ENCODE measurements around the gene SYCP2.
"Not testable (repeated sequence)": the region's sequence is repeated elsewhere in the genome, so short reads cannot be mapped to it uniquely, and the experiment has no call there.

The SYCP2 gene, protein sequence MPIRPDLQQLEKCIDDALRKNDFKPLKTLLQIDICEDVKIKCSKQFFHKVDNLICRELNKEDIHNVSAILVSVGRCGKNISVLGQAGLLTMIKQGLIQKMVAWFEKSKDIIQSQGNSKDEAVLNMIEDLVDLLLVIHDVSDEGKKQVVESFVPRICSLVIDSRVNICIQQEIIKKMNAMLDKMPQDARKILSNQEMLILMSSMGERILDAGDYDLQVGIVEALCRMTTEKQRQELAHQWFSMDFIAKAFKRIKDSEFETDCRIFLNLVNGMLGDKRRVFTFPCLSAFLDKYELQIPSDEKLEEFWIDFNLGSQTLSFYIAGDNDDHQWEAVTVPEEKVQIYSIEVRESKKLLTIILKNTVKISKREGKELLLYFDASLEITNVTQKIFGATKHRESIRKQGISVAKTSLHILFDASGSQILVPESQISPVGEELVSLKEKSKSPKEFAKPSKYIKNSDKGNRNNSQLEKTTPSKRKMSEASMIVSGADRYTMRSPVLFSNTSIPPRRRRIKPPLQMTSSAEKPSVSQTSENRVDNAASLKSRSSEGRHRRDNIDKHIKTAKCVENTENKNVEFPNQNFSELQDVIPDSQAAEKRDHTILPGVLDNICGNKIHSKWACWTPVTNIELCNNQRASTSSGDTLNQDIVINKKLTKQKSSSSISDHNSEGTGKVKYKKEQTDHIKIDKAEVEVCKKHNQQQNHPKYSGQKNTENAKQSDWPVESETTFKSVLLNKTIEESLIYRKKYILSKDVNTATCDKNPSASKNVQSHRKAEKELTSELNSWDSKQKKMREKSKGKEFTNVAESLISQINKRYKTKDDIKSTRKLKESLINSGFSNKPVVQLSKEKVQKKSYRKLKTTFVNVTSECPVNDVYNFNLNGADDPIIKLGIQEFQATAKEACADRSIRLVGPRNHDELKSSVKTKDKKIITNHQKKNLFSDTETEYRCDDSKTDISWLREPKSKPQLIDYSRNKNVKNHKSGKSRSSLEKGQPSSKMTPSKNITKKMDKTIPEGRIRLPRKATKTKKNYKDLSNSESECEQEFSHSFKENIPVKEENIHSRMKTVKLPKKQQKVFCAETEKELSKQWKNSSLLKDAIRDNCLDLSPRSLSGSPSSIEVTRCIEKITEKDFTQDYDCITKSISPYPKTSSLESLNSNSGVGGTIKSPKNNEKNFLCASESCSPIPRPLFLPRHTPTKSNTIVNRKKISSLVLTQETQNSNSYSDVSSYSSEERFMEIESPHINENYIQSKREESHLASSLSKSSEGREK (N-terminal part only)

DNA sequence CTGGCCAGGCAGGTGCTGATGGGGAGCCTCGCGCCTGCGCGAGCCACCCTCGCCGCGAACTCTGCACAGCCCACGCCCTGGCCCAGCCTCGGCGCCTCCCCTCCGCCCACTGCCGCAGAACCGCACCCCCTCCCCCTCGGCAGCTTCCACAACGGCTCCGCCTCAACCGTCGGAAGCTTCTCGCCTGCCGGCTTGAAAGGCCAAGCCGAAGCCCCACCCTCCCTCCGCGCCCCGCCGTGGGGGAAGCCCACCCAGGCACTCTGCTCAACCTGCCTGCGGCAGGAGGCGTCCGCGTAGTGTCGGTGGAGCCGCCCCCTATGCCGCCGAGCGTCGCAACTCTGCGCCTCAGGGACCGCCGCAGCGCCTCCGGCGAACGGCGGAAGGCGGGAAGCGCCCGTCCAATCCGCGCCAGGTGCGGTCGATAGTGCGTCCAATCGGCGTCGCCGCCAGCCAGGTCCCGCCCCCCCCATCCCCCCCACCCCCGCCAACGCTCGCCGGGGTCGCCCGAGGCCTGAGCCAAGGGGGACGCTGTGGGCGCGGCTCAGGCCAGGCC lies at the start of gene SYCP2:
SYCP2 (minus strand) TSS at position 342 of the 553 bp plus-strand sequence. CDS start 11,224 bp downstream, outside the sequence.
- no peak for DNase-seq (ENCODE audit: low read depth, low spot score)

DNA sequence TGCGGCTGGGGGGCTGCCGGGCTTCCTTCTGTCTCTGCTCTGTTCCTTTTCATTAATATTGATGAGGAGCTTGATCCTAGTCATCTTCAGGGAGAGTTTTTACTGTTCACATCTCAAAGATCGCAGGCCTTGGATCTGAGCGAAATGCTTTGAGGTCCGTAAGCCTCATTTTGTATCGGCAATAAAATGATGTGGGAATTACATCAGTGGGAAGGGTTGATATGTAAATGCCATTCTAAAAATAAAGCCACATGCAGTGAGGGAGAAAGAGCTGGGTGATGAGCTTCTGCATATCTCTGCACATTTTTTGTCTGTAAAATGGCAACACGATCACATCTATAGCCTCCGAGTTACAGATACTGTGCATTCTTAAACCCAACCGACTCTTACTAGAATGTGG lies 49.6 kb upstream of the SYCP2 start:
- DNase-seq (ENCODE audit: low read depth, low spot score): no peak

DNA sequence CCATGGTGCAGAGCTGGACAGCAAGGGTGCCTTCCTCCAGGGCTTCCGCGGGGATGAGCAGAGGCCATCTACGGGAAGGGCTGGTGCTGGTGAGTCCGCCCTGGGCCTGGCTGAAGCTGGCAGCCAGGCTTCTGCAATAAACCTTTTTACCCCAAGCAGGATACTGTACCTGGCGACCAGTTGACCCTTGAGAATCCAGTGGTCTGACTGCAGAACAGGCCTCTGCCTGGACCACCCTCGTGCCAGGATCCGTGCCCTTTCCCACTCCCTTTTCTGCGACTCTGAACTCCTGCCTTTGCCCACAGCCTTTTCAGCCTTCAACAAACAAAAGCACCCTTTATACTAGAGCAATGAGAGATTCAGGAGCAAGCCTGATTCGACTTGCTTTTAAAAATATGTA lies 43.6 kb upstream of the SYCP2 start:
- DNase-seq (ENCODE audit: low read depth, low spot score): no peak

DNA sequence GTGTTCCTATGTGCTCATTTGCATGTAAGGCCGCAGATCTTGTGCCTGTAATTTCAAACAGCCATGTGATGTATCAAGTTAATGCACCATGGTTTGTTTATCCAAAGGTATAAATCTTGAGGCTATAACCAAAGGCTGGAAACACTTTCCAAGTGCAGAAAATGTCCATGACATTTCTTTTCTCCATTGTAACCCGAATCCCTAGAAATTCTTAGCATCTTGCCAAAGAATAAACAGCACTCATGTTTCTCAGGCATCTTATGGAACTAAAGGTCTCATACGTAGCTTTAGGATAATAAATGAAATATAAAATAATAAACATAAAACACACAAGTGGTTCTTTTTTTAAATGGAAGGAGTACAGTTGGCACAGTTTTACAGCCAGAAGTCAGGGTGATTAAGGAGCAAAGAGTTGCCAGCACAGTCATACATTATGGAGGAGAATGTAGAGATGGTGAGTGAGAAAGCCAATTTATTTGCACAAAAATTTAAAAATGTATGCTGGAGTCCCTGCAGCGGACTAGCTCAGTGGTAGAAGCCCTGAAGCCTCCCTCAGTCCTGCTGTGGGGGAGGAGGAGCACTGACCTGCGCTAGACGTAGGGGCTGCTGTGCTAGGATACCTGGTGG lies 42.8 kb upstream of the SYCP2 start:
- no peak for DNase-seq (ENCODE audit: low read depth, low spot score)

DNA sequence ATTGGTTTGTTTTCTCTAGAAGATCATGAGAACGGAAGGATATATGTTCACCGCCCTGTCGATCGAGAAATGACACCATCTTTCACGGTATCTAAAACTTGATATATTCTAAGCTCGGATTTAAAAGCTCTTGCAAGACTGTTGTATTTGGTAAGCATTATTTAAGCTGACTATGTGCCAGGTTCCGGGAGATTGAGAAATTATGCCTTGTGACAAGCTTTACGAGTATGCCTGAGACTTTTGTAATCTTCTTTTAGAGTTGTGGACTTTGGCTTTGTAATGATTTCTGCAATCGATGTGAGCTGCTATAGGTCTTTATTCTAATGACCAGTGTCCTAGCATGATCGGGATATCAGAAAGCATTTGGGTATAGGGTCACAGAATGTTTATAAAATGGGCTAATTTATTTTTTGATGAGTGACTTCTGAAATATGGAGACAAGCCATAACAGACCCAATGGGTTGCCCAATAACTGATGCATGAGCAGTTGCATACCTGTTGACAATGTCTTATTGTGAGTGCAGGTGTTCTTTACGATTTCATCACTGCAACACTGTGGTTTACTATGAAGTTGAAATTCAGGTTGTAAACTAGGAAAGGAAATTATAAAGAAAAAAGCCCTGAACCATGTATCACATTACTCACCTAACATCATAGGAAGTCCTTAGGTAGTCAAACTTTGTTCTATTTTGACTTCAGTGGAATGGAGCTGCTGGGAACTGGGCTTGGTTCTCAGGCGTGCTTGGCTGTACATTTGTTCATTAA lies 38.8 kb upstream of the SYCP2 start:
- no peak for DNase-seq (ENCODE audit: low read depth, low spot score)

DNA sequence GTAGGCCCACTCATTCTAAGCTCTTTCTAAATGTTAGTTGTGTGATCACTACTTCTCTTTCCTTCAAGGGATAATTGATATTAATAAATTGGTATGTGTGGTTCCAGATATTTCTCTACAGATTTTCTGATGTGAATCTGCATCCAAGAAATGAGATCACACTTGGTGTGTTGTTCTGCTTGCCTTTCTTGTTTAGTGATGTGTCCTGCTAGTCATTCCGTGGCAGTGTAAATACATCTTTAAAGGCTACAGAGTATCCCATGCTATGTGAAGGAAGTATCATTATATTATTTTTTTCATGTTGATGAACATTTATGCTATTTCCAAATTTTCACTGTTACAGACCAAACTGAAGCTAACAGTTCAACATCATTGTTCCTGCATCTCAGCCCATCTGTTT lies 38.0 kb upstream of the SYCP2 start:
- no peak for DNase-seq (ENCODE audit: low read depth, low spot score)

DNA sequence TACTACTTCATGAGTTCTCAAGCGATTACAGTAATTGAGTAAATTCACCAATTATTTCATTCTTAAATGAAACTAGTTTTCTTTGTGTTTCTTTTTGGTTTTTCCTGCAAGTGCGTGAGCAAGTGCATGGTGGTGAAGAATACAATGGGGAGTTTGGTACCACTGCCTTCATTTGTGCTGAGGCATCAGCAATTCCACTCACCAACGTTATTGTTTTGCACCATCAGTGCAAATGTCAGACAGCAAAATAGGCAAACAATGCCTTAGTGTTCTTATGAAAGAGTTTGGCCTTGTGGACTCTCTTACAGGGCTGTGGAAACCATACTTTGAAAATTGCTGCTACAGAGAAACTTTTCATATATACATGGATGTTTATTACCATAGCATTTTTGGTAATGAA lies 33.0 kb upstream of the SYCP2 start:
- no peak for DNase-seq (ENCODE audit: low read depth, low spot score)

DNA sequence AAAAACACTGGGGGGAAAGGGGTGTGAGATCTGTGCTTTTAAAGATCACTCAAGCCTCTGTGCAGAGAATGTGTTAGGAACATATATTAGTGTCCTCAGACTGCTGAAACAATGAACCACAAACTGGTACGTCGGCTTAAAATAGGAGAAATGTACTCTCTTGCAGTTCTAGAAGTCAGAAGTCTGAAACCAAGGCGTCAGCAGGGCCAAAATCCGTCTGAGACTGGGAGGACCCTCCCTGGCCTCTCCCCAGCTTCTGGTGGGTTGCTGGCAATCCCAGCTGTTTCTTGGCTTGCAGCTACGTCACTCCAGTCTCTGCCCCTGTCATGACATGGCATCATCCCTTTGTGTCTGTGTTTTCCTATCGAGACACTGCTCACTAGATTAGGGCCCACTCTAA lies 28.7 kb upstream of the SYCP2 start:
- no peak for DNase-seq (ENCODE audit: low read depth, low spot score)

DNA sequence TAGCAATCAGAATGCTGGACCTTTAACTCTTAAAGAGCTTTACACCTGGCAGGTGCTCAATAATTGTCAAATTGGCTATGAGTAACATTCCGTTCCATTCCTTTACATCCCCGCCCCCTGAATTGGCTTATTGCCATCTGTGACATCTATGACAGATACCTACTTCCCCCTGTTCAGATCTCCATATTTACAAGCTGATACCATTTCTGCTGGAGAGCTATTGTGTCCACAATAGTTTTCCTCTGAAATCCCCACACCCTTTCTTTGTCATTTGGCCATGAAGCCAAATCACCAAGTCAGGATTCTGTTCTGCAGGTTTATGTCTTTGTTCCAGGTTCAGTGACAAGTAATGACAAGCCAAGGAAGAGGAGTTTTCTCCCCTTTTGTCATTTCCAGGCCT lies 28.0 kb upstream of the SYCP2 start:
- no peak for DNase-seq (ENCODE audit: low read depth, low spot score)

DNA sequence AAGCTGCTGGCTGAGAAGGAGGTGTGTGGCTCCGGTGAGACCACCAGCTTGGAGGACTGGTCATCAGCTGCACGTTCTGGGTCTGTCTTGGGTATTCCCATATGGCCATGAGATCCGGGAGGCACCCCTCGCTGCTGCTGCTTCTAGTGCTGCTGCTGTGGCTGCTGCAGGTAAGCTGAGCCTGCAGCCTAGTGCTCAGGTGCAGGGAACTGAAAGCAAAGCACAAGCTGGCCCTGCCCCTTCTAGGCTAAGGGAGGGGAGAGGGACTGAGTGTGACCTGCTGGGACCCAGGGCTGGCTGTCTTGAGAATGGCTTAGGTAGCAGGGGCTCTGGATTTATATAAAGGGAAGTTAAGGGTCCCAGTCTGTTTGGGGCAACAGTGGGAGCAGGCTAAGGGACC lies 25.2 kb upstream of the SYCP2 start:
- DNase-seq (ENCODE audit: low read depth, low spot score): no peak

DNA sequence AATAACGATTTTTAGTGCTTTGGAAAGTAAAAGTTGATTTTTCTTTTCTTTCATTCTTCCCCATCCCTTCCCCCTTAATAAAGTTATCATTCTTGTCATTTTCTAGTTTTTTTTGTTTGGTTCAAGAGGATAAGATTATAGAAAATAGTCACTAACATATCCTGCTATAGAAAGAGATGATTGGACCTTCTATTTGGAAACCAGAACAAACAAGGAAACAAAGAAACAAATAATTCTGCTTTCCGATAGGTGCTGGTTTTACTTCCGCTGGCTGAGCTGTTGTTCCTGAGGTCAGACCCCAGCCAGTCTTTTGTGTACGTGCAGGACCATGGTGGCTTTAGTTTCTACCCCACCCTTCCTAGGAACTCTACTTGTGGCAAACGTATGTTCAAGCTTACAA lies 24.7 kb upstream of the SYCP2 start, which contains the start of gene CDH26:
CDH26 (plus strand) TSS at position 301 of the 400 bp plus-strand sequence. CDS start 304 bp downstream, outside the sequence.
- no peak for DNase-seq (ENCODE audit: low read depth, low spot score)

DNA sequence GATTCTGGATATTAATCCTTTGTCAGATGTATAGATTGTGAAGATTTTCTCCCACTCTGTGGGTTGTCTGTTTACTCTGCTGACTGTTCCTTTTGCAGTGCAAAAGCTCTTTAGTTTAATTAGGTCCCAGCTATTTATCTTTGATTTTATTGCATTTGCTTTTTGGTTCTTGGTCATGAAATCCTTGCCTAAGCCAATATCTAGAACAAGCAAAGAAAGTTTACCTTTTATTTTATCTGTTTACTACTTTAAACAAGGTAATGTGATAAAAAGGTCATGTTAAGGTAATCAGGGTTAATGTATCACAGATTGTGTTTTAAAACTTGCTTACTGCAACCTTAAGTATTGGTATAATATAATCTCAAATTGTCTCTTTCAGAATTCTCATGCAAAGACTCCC lies 24.1 kb upstream of the SYCP2 start:
- not testable (repeated sequence) for DNase-seq (ENCODE audit: low read depth, low spot score)

DNA sequence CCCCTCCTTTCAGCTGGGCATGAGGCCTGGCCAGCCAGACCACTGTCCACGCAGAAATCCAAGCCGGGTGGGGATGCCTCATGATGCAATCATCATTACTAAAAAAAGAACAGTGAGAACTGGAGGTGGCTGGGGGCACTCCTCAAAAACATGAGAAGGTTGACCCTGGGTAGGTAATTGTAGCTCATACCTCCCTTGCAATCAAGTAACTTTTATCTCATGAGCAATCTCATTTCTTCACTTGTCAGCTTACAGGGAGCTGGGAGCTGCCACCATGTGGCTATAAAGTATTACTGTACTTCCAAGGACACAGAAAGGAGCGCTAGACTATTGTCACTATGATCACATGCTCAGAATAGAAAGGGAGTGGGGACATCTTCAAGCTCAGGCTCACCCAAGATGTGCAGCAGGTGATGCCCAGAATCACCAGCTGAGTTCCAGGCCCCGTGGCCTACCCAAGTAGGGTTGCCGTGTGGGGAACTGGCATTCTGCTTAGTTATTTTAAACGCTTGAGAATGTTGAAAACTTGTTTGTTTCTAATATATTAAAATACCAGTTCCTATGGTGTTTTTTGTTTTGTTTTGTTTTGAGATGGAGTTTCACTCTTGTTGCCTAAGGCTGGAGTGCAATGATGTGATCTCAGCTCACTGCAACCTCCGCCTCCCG lies 21.8 kb upstream of the SYCP2 start:
- DNase-seq (ENCODE audit: low read depth, low spot score): no peak

DNA sequence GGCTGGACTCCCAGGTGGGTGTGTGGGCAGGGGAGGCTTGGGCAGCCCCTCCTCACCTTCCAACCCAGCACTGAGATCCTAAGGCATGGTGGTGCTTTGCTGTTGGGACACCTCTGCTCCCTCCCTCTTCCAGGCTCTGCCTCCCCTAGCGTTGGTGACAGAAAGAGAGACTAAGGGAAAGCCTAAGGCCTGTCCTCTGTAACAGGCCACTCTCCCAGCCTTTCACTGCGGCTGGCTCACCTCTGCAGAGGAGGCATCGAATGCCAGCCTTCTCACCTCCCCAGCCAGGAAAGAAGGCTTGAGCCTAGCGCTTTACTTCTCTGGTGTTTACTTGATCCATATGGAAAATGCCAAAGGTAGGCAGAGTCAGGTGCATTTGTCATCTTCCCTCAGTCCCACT lies 21.3 kb upstream of the SYCP2 start:
- DNase-seq (ENCODE audit: low read depth, low spot score): no peak

DNA sequence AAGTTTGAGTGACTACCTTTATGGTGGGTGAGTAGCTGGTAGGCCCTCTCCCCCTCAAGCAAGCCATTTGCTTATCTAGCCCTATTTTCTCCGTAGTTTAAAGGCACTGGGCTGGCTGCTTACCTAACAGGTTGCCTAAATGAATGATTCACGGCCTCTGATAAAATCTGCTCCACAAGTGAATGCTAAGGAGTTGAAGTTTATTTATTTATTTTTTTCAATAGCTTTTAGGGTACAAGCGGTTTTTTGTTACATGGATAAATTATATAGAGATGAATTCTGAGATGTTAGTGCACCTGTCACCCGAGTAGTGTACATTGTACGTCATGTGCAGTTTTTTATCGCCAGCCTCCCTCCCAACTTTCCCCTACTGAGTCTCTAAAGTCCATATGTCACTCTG lies 16.5 kb upstream of the SYCP2 start:
- no peak for DNase-seq (ENCODE audit: low read depth, low spot score)

DNA sequence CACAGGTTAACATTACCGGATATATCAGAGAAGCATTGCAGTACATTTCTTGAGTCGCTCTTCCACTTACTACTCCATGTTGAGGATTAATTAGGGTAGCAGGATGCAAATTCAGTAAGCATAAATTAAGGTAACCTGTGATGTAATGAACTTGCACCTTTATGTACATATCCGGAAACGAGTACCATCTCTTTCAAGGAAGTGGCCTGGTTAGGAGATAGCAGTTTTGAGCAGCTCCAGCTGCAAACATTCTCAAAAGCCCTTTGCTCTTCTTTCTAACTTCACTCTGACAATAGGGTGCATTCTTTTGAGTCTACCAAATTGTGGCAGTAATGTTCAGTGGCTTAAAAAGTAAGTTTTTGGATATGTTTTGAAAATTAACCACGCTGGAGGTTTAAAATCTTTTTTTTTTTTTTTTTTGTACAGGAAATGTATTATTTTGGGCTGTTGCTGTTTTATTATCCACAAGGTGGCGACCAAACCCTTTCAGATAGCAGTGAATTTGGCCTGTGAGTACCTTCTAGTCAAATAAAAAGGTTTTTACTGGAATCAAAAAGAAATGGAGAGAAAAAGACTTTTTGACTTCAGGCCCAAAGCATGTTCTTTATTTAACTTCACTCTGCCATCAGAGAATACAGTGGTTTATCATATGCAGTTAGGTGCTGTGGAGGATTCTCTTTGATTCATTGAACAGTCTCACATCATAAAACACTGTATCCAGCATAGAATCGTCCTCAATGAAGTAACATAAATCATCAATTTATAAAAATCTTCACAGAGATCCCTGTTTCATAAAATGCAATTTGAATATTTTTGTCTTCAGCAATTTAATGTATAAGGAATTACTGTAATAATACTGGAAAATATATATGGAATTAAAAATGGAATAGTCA lies 15.6 kb upstream of the SYCP2 start:
- DNase-seq (ENCODE audit: low read depth, low spot score): peak; percentile 77

DNA sequence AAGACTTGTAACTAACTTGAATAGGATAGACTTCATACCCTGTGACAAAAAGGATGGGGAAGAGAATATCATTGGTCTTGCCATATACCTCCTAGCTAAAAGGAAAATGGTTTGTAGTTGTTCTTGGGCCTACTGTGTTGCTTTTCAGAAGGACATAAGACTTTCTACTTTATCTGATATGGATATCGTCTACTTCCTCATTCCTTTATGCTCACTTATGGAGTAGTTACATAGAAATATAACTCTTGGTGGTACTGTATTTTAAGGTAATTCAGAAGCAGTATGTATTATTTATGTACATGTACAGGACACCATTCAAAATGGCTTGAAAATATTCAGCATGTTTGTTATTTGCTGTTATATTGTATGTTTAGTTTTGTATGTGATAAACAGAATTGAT lies 14.8 kb upstream of the SYCP2 start:
- no peak for DNase-seq (ENCODE audit: low read depth, low spot score)

DNA sequence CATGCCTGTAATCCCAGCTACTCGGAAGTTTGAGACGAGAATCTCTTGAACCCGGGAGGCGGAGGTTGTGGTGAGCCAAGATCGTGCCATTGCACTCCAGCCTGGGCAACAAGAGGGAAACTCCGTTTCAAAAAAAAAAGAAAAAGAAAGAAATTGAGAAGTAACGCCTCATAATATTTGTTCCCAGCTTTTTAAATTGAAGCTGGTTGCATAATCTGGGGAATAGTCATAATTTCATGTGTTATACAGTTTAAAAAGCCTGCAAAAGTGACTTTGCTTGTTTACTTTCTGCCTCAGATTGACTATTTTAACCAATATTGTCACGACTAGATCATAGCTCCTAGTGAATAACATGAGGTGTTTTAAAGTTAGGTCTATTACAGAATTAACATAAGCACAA lies 13.9 kb upstream of the SYCP2 start:
- no peak for DNase-seq (ENCODE audit: low read depth, low spot score)

DNA sequence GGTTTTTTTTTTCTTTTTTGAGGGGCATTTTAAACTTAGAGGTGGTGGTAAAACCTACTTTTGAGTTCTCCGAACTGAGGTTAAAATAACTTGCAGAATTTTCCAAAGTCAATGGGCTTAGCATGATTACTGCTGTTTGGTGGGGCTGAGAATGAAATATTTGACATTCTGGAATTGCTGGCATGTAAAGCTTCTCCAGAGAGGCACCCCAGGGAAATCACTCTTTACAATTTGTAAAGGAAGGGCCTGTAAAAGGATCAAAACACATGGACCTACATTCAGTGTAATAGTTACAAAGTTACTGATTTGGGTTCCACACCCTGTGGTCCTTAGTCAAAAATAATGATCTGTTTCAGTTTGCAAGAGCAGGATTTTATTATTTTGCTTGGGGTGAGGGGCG lies 12.3 kb upstream of the SYCP2 start:
- DNase-seq (ENCODE audit: low read depth, low spot score): peak; percentile 23
